ENCODE data around the gene A1CF. TPM values are rescaled to one million over a fixed set of nuclear protein-coding genes. Genes with fewer than 3 reads are reported as not detected.

The A1CF gene
- total and polyA plus RNA-seq, 2 of the 8 experiments (the other 6 are each of a cell fraction or from before 2014, with no cell fraction given): not detected

DNA sequence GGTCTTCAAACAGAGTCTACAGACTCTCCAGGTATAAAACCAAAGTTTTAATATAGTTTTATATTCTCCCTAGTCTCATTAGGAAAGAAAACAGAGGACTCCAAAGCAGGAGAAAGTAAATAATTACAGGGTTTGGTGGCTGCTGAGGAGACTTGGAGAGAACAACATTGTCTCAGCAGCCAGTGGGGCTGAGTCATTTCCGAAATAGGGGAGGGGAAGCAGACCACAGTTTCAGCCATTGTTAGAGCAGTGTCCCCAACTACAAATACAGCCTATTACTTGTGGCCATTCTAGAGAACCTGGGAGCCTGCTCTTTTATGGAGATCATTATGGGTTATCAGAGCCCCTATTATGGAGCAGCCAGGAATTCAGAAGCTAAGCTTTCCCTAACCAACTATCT, 44.2 kb upstream of the A1CF start (continued):
- TF ChIP-seq SP2 (IDR thresholded peaks at IDR 0.05; ENCODE audit: low read length) (no peak), ATF2 (IDR thresholded peaks at IDR 0.05; ENCODE audit: low read length) (no peak), FOSL1 (IDR thresholded peaks at IDR 0.05; ENCODE audit: insufficient read depth, low read depth, low read length) (no peak), EZH2 (IDR thresholded peaks at IDR 0.05; ENCODE audit: low read depth, low read length, severe bottlenecking) (no peak), RAD21 (IDR thresholded peaks at IDR 0.05 in 1 of 2, conservative IDR thresholded peaks at IDR 0.05 in 1 of 2; ENCODE audit: low read depth in 2 of 2, low read length in 2 of 2) (no peak), TAF1 (IDR thresholded peaks at IDR 0.05; ENCODE audit: low read depth, low read length) (no peak), ZNF274 (IDR thresholded peaks at IDR 0.05; ENCODE audit: borderline replicate concordance, extremely low read depth, low read length) (no peak)
